AG04449 (cell line): ENCODE data around the gene TOMM70.
"Not testable (repeated sequence)": the region's sequence is repeated elsewhere in the genome, so short reads cannot be mapped to it uniquely, and the experiment has no call there.

Experiments
- CTCF ChIA-PET: fragments of 350-600 bp; formaldehyde crosslinking; extraction: SDS; loops from one replicate; lab custom pipeline; 2021; ENCODE audit warnings: antibody characterized with exemption; lab: Yijun Ruan, JAX
- POLR2A ChIA-PET: fragments of 400-600, 350-600 bp; formaldehyde crosslinking; extraction: SDS; loops from one replicate; lab custom pipeline; 2020; ENCODE audit warnings: antibody characterized with exemption, inconsistent platforms; lab: Yijun Ruan, JAX
- DNase-seq: peaks from one replicate; pipeline ENCODE4 v3.0.0-alpha.2; 2010; ENCODE audit warnings: low read depth, low spot score
- H3K4me3 ChIP-seq: 2 replicates; pipeline ENCODE4 v1.5.1; 2011; ENCODE audit warnings: low read depth, mild to moderate bottlenecking, control low read depth, low read length
- TF ChIP-seq, protein P1 (sequence below): IDR thresholded peaks from one replicate; pipeline ENCODE4 v1.5.1; 2011; ENCODE audit warnings: mild to moderate bottlenecking, moderate library complexity, low read length, control low read depth, inconsistent platforms; ENCODE audit not compliant: insufficient read depth; ENCODE audit errors: missing control alignments

TOMM70 gene

DNA sequence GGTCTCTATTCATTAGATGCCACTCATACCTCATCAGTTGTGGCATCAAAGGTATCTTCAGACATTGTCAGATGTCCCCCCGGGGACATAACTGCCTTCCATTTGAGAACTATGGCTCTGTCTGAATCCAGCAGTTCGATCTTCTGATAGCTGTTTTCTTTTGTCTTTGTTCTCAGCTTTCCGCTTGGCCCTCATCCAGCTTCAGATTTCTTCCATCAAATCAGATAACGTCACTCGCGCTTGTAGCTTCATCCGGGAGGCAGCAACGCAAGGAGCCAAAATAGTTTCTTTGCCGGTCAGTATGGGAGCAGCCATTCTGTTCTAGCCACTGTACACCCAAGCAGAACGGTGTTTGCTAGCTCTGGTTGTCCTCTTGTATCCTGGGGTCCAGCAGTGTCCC lies 62.0 kb downstream of the TOMM70 start:
- DNase-seq, result no peak
- POLR2A ChIA-PET, result no interaction called here
- TF ChIP-seq, protein P1, sequence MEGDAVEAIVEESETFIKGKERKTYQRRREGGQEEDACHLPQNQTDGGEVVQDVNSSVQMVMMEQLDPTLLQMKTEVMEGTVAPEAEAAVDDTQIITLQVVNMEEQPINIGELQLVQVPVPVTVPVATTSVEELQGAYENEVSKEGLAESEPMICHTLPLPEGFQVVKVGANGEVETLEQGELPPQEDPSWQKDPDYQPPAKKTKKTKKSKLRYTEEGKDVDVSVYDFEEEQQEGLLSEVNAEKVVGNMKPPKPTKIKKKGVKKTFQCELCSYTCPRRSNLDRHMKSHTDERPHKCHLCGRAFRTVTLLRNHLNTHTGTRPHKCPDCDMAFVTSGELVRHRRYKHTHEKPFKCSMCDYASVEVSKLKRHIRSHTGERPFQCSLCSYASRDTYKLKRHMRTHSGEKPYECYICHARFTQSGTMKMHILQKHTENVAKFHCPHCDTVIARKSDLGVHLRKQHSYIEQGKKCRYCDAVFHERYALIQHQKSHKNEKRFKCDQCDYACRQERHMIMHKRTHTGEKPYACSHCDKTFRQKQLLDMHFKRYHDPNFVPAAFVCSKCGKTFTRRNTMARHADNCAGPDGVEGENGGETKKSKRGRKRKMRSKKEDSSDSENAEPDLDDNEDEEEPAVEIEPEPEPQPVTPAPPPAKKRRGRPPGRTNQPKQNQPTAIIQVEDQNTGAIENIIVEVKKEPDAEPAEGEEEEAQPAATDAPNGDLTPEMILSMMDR, result no peak
- no peak overlapping the region for H3K4me3 ChIP-seq
- CTCF ChIA-PET, result interaction anchor here (1.1 kb wide), 1 partner anchor 23 kb away, joined by 4 read pairs; no protein-coding TSS in a partner anchor

DNA sequence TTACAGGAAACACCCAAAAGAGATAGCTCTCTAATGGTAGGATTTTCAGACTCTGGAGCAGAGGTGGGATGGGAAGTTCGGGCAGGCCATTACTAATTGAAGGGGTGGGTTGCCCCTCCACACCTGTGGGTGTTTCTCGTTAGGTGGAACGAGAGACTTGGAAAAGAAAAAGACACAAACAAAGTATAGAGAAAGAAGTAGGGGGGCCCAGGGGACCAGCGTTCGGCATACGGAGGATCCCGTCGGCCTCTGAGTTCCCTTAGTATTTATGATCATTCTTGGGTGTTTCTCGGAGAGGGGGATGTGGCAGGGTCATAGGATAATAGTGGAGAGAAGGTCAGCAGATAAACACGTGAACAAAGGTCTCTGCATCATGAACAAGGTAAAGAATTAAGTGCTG lies 64.7 kb downstream of the TOMM70 start:
- DNase-seq, POLR2A ChIA-PET, H3K4me3 ChIP-seq: not testable (repeated sequence)
- CTCF ChIA-PET, result interaction anchor here (1.2 kb wide), 1 partner anchor 19 kb away, joined by 4 read pairs; no protein-coding TSS in a partner anchor

DNA sequence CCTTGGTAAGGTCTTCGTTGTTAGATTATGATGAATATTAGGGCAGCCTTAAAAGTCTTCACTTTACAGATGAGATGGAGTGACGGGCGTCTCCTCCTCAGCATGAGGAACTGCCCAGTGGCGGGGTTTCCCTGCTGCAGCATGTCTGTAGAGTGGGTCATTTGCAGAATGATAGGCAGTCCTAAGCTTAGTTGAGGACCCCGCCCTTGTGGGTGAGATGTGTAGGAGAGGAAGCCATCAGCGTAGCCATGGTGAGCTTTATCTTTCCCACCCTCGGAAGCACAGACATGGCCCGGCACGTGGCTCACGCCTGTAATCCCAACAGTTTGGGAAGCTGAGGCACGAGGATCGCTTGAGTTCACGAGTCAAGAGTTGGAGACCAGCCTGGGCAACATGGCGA lies 65.5 kb downstream of the TOMM70 start:
- POLR2A ChIA-PET, result interaction anchor here (0.7 kb wide), 1 partner anchor 128 kb away, joined by 3 read pairs; no protein-coding TSS in a partner anchor
- H3K4me3 ChIP-seq, result peak overlapping the region; percentile 65
- no peak for DNase-seq
- CTCF ChIA-PET, result interaction anchor here (1.2 kb wide), 1 partner anchor 20 kb away, joined by 4 read pairs; no protein-coding TSS in a partner anchor
- TF ChIP-seq, protein P1, result no peak

DNA sequence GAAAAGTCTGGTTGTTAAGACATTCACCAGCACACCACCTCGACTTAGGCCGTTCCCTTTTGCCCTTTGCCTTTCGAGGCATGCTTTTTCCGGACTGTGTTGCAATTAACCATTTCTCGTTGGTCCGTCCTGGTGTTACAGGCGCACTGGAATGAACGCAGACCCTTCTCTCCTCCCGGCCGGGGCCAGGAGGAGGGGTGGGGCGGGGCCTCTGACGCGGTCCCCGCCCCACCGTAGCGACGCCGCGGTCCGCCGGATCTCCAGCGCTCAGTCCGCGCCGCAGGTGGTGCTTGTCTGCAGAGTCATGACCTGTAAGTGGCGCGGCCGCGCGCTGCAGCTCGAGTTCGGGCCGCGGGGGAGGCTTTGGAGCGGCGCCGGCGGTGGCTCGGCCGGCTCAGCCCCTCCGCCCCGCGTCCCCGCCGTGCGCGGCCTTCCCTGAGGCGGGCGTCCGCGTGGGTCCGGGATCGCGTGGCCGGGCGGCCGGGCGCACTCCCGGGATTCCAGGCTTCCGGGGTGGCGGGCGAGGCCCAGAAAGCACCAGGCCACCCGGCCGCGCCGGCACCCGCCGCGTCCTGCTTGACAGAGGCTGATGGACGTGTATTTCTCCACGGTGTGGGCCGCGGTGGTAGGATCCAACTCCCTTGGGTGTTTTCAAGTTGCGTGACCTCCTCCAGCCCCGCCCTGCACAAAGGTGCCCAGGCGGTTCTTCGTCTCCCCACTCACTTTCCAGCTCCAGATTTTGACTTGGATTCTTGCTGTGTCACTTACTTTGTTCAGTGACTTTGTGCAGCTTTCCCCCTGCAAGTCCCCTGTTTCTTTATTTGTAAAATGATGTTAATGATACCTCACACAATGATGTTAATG lies 66.2 kb downstream of the TOMM70 start, which contains the start of gene NIT2:
TSS of gene NIT2 (plus strand) at position 270 of the 864 bp plus-strand sequence. CDS start at position 305, 35 bp downstream.
- DNase-seq, result no peak
- peak within 1 kb of the TSS; percentile 65 for H3K4me3 ChIP-seq
- TF ChIP-seq, protein P1, result no peak
- CTCF ChIA-PET, result interaction anchor here (0.7 to 1.2 kb wide), 3 partner anchors 21 to 503 kb away, joined by 3 to 6 read pairs (median 4); no protein-coding TSS in a partner anchor
- POLR2A ChIA-PET, result interaction anchor here (0.7 to 1.0 kb wide), 2 partner anchors 67 to 129 kb away, joined by 3 read pairs; partner anchors contain the start of genes LNP1 and TOMM70

DNA sequence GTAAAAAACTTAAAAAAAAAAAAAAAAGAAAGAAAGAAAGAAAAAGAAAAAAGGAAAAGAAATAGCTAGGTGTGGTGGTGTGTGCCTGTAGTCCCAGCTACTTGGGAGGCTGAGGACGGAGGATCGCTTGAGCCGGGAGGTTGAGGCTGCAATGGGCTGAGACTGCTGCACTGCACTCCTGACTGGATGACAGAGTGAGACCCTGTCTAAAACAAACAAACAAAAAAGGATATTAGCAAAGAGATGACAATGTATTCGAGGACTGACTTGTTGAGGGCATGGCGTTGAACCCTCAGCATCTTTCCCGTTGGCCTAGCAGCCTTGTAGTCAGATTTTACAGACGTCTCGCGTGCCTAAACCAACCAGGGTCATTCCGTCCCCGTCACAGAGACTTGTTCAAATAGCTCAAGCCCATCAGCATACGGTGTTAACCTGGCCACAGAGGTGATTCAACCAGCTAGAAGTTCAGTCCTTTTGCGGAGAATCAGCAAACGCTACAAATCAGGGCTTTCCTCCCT lies 66.9 kb downstream of the TOMM70 start:
- ChIA-PET POLR2A (interaction anchor here (1.0 kb wide), 1 partner anchor 67 kb away, joined by 3 read pairs; the partner anchor contains the start of genes LNP1 and TOMM70), CTCF (interaction anchor here (0.9 kb wide), 1 partner anchor 502 kb away, joined by 6 read pairs; no protein-coding TSS in a partner anchor)
- peak overlapping the region; percentile 65 for H3K4me3 ChIP-seq
- TF ChIP-seq, protein P1, result no peak
- no peak for DNase-seq

DNA sequence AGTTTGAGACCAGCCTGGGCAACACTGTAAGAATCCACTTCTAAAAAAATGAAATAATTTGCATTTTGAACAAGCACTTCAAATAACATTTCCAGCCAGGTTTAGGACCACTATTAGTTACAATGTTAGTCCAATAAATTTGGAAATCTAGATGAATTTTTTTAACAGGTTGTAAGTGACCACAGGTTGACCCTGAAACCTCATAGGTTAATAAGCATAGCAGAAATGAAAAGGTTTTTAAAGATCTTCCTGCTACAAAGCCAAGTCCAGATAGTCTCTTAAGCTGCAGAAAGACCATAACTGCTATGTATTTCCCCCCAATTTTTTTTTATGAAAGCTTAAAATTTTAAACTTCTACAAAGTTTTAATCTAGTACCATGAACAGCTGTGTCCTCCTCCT lies 67.8 kb downstream of the TOMM70 start:
- ChIA-PET CTCF (interaction anchor here (1.1 kb wide), 1 partner anchor 17 kb away, joined by 6 read pairs; no protein-coding TSS in a partner anchor), POLR2A (interaction anchor here (0.6 kb wide), 1 partner anchor 160 kb away, joined by 3 read pairs; no protein-coding TSS in a partner anchor)
- no peak overlapping the region for H3K4me3 ChIP-seq
- DNase-seq, result no peak
- TF ChIP-seq, protein P1, result no peak
